Measurements from ENCODE around the gene EXOC4. TPM values are rescaled to one million over a fixed set of nuclear protein-coding genes. Genes with fewer than 3 reads are reported as not detected.

Gene EXOC4
- total RNA-seq, 2 donors from 2014 or later = 106 to 115 TPM

GRCh38 chr7:133957845-133958244 is 705.0 kb downstream of the EXOC4 start:
- peaks cover 20% of the 10 kb centered on the region for H3K4me1 Mint-ChIP-seq
- H3K27ac Mint-ChIP-seq = no peak overlapping the region
- peaks cover 30% of the 10 kb centered on the region for H3K9me3 Mint-ChIP-seq
- Histone ChIP-seq H3K9me3 (ENCODE audit: control insufficient read depth, low read length) (peaks cover 26% of the 10 kb centered on the region), H3K27ac (ENCODE audit: low read depth, low read length) (no peak overlapping the region), H3K9ac (ENCODE audit: extremely low read depth, low read length, poor library complexity, severe bottlenecking) (no peak overlapping the region), H3K27me3 (ENCODE audit: control insufficient read depth, insufficient read depth, low read length, poor library complexity, severe bottlenecking) (no peaks in the 10 kb centered on the region), H3K4me3 (ENCODE audit: low read length) (no peak overlapping the region), H3K4me1 (ENCODE audit: control insufficient read depth, insufficient read depth, low read length) (peaks cover 3% of the 10 kb centered on the region), H3K36me3 (ENCODE audit: control insufficient read depth, insufficient read depth, low read length) (no peaks in the 10 kb centered on the region)
- H3K4me3 Mint-ChIP-seq = no peak overlapping the region
- H3K27me3 Mint-ChIP-seq (ENCODE audit: insufficient read depth) = no peaks in the 10 kb centered on the region
- H3K36me3 Mint-ChIP-seq (ENCODE audit: low read depth) = peaks cover 30% of the 10 kb centered on the region
- TF ChIP-seq CTCF (conservative IDR thresholded peaks at IDR 0.05) = no peak
- WGBS, 2 experiments (ENCODE audit: insufficient coverage in 1 of 2, insufficient read length in 1 of 2) = 90 to 100% methylated on average over 2 of the region's 2 CpGs
- no peak for DNase-seq

GRCh38 chr7:133958822-133959221 is 705.9 kb downstream of the EXOC4 start:
- Mint-ChIP-seq H3K9me3 (peaks cover 25% of the 10 kb centered on the region), H3K27me3 (ENCODE audit: insufficient read depth) (no peaks in the 10 kb centered on the region), H3K27ac (no peak overlapping the region), H3K4me3 (no peak overlapping the region), H3K4me1 (peaks cover 20% of the 10 kb centered on the region), H3K36me3 (ENCODE audit: low read depth) (peaks cover 23% of the 10 kb centered on the region)
- H3K4me1 ChIP-seq (ENCODE audit: control insufficient read depth, insufficient read depth, low read length) = peaks cover 3% of the 10 kb centered on the region
- H3K27ac ChIP-seq (ENCODE audit: low read depth, low read length) = no peak overlapping the region
- H3K4me3 ChIP-seq (ENCODE audit: low read length) = no peak overlapping the region
- H3K9me3 ChIP-seq (ENCODE audit: control insufficient read depth, low read length) = peaks cover 20% of the 10 kb centered on the region
- 96% methylated on average over 1 of the region's 1 CpG; no CpG with 5 or more reads in 1 of the 2 experiments for WGBS, 2 experiments (ENCODE audit: insufficient coverage in 1 of 2, insufficient read length in 1 of 2)
- H3K36me3 ChIP-seq (ENCODE audit: control insufficient read depth, insufficient read depth, low read length) = no peaks in the 10 kb centered on the region
- H3K27me3 ChIP-seq (ENCODE audit: control insufficient read depth, insufficient read depth, low read length, poor library complexity, severe bottlenecking) = no peaks in the 10 kb centered on the region
- DNase-seq = no peak
- TF ChIP-seq CTCF (conservative IDR thresholded peaks at IDR 0.05) = no peak
- no peak overlapping the region for H3K9ac ChIP-seq (ENCODE audit: extremely low read depth, low read length, poor library complexity, severe bottlenecking)

GRCh38 chr7:133959505-133959904 is 706.6 kb downstream of the EXOC4 start:
- Mint-ChIP-seq H3K36me3 (ENCODE audit: low read depth) (peaks cover 23% of the 10 kb centered on the region), H3K4me3 (no peak overlapping the region), H3K4me1 (peaks cover 20% of the 10 kb centered on the region), H3K27ac (no peak overlapping the region), H3K9me3 (peaks cover 25% of the 10 kb centered on the region), H3K27me3 (ENCODE audit: insufficient read depth) (no peaks in the 10 kb centered on the region)
- H3K9ac ChIP-seq (ENCODE audit: extremely low read depth, low read length, poor library complexity, severe bottlenecking) = no peak overlapping the region
- TF ChIP-seq CTCF (conservative IDR thresholded peaks at IDR 0.05) = no peak
- H3K4me1 ChIP-seq (ENCODE audit: control insufficient read depth, insufficient read depth, low read length) = peaks cover 3% of the 10 kb centered on the region
- H3K27me3 ChIP-seq (ENCODE audit: control insufficient read depth, insufficient read depth, low read length, poor library complexity, severe bottlenecking) = no peaks in the 10 kb centered on the region
- H3K36me3 ChIP-seq (ENCODE audit: control insufficient read depth, insufficient read depth, low read length) = no peaks in the 10 kb centered on the region
- no peak overlapping the region for H3K4me3 ChIP-seq (ENCODE audit: low read length)
- H3K27ac ChIP-seq (ENCODE audit: low read depth, low read length) = no peak overlapping the region
- DNase-seq = no peak
- 88 to 100% methylated on average over 2 of the region's 2 CpGs for WGBS, 2 experiments (ENCODE audit: insufficient coverage in 1 of 2, insufficient read length in 1 of 2)
- H3K9me3 ChIP-seq (ENCODE audit: control insufficient read depth, low read length) = peaks cover 15% of the 10 kb centered on the region
